ENCODE data around the gene DENND1B. TPM values are rescaled to one million over a fixed set of nuclear protein-coding genes. Genes with fewer than 3 reads are reported as not detected.

The DENND1B gene
- total and polyA plus RNA-seq, 2 donors (not counting 1 experiment from before 2014, with no cell fraction given): 4.3 to 25.4 TPM

- Histone ChIP-seq H3K9ac (ENCODE audit: low read length) (no peak overlapping the region), H3K27ac (ENCODE audit: low read length in 2 of 2) (no peak overlapping the region), H3K9me3 (ENCODE audit: control extremely low read depth in 1 of 3, control insufficient read depth in 2 of 3, insufficient read depth in 1 of 3, low read length in 2 of 3) (no peaks in the 10 kb centered on the region), H3K4me1 (ENCODE audit: control insufficient read depth in 2 of 2, insufficient read depth in 2 of 2, low read length in 2 of 2) (no peaks in the 10 kb centered on the region), H3K79me2 (ENCODE audit: control insufficient read depth, insufficient read depth, low read length) (no peaks in the 10 kb centered on the region), H3K4me2 (replicated peaks; ENCODE audit: low read depth, low read length, poor library complexity, severe bottlenecking) (no peak overlapping the region), H3K27me3 (replicated peaks in 1 of 4; ENCODE audit: control extremely low read depth in 1 of 4, control insufficient read depth in 3 of 4, insufficient read depth in 4 of 4, low read length in 3 of 4) (no peaks in the 10 kb centered on the region), H4K20me1 (ENCODE audit: control insufficient read depth, insufficient read depth, low read length, poor library complexity, severe bottlenecking) (no peaks in the 10 kb centered on the region), H2AFZ (ENCODE audit: insufficient read depth, low read depth, low read length, poor library complexity, severe bottlenecking) (no peak overlapping the region), H3K4me3 (ENCODE audit: control extremely low read depth in 1 of 5, extremely low read depth in 1 of 5, insufficient read depth in 1 of 5, low read depth in 2 of 5, low read length in 4 of 5) (no peak overlapping the region), H3K36me3 (replicated peaks in 1 of 2; ENCODE audit: control extremely low read depth in 1 of 2, control insufficient read depth in 1 of 2, extremely low read depth in 1 of 2, insufficient read depth in 2 of 2, low read length in 1 of 2) (no peaks in the 10 kb centered on the region)
- H3K27ac Mint-ChIP-seq: no peak overlapping the region
- no peaks in the 10 kb centered on the region for H3K4me1 Mint-ChIP-seq
- CTCF ChIA-PET: no interaction called here
- intact Hi-C loops (cut with micrococcal nuclease): no loop called here
- TF ChIP-seq CTCF (IDR thresholded peaks at IDR 0.05) (no peak), EZH2 (IDR thresholded peaks at IDR 0.05; ENCODE audit: borderline replicate concordance, insufficient read depth, low read depth, low read length, poor library complexity, severe bottlenecking) (no peak)
- no peak overlapping the region for H3K4me3 Mint-ChIP-seq
- DNase-seq (no peak), ATAC-seq (ENCODE audit: low read depth) (no peak)
- POLR2A ChIA-PET: no interaction called here
- WGBS (ENCODE audit: insufficient coverage): 100% methylated on average over 1 of the region's 3 CpGs
- no peaks in the 10 kb centered on the region for H3K9me3 Mint-ChIP-seq (ENCODE audit: insufficient read depth)
- H3K27me3 Mint-ChIP-seq: no peaks in the 10 kb centered on the region
Observed at GRCh38 chr1:197788741-197789739, 13.8 kb upstream of the DENND1B start.
